ENCODE results near the gene PROK1. TPM values are rescaled to one million over a fixed set of nuclear protein-coding genes. Genes with fewer than 3 reads are reported as not detected.

Gene PROK1
- total RNA-seq, 2 donors from 2014 or later, result 0.20 TPM; not detected in 1

DNA sequence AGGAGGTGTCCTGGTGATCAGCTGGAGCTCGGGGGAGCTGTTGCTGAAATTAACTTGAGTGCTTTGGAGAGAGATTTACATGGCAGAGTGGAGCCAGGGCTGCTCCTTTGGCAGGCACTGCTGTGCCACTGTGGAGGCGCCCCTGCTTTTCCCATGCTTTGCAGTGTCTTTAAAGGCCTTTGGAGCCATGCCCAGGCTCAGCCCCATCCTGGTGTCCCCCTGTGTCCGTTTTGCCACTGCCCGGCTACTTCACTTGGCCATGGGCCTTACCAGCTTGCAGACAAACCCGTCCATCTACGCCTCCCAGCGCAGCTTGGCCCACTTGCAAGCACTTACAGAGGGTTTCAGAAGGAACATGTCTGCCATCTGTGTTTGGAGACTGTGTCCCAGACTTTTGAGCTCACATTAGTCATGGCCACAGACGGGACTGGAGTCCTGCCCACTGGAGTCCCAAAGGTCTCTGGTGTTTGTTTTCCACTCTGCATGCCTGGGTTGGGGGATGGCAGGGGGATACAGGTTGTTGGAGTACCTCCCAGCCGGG, 25.3 kb upstream of the PROK1 start:
- DNase-seq, result no peak
- Mint-ChIP-seq H3K9me3 (peaks cover 7% of the 10 kb centered on the region), H3K27ac (no peak overlapping the region), H3K36me3 (ENCODE audit: low read depth) (no peaks in the 10 kb centered on the region), H3K4me3 (no peak overlapping the region), H3K4me1 (peaks cover 5% of the 10 kb centered on the region), H3K27me3 (ENCODE audit: insufficient read depth) (no peaks in the 10 kb centered on the region)
- Histone ChIP-seq H3K27ac (ENCODE audit: low read depth, low read length) (no peak overlapping the region), H3K9ac (ENCODE audit: extremely low read depth, low read length, poor library complexity, severe bottlenecking) (no peak overlapping the region), H3K9me3 (ENCODE audit: control insufficient read depth, low read length) (peaks cover 11% of the 10 kb centered on the region), H3K27me3 (ENCODE audit: control insufficient read depth, insufficient read depth, low read length, poor library complexity, severe bottlenecking) (no peaks in the 10 kb centered on the region), H3K4me1 (ENCODE audit: control insufficient read depth, insufficient read depth, low read length) (no peaks in the 10 kb centered on the region), H3K36me3 (ENCODE audit: control insufficient read depth, insufficient read depth, low read length) (no peaks in the 10 kb centered on the region), H3K4me3 (ENCODE audit: low read length) (no peak overlapping the region)
- WGBS, 2 experiments (ENCODE audit: insufficient coverage in 1 of 2, insufficient read length in 1 of 2), result 82 to 96% methylated on average over 4 to 9 of the region's 9 CpGs
- TF ChIP-seq, protein P1, sequence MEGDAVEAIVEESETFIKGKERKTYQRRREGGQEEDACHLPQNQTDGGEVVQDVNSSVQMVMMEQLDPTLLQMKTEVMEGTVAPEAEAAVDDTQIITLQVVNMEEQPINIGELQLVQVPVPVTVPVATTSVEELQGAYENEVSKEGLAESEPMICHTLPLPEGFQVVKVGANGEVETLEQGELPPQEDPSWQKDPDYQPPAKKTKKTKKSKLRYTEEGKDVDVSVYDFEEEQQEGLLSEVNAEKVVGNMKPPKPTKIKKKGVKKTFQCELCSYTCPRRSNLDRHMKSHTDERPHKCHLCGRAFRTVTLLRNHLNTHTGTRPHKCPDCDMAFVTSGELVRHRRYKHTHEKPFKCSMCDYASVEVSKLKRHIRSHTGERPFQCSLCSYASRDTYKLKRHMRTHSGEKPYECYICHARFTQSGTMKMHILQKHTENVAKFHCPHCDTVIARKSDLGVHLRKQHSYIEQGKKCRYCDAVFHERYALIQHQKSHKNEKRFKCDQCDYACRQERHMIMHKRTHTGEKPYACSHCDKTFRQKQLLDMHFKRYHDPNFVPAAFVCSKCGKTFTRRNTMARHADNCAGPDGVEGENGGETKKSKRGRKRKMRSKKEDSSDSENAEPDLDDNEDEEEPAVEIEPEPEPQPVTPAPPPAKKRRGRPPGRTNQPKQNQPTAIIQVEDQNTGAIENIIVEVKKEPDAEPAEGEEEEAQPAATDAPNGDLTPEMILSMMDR (conservative IDR thresholded peaks at IDR 0.05), result no peak

DNA sequence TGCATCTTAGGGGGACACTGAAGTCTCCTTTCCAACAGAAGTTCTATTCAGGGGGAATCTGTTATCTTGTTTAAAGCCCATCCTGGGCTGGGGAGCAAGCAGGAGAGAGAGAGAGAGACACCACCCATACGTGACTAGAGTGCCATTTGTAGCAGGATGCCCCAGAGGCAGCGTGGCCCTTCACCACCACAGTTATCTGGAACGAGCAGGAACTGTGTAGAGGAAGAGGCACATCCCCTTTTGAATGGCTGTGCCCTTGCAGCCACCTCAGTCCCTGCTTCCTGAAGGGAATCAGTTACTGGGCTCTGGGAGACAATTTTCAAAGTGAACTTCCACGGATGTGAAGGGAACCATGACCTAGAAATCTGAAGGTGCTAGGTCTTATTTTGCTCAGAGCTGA, 24.1 kb upstream of the PROK1 start:
- no peaks in the 10 kb centered on the region for H3K27me3 Mint-ChIP-seq (ENCODE audit: insufficient read depth)
- no peaks in the 10 kb centered on the region for H3K9me3 Mint-ChIP-seq
- H3K36me3 Mint-ChIP-seq (ENCODE audit: low read depth), result no peaks in the 10 kb centered on the region
- Histone ChIP-seq H3K4me3 (ENCODE audit: low read length) (no peak overlapping the region), H3K36me3 (ENCODE audit: control insufficient read depth, insufficient read depth, low read length) (no peaks in the 10 kb centered on the region), H3K9me3 (ENCODE audit: control insufficient read depth, low read length) (no peaks in the 10 kb centered on the region), H3K27me3 (ENCODE audit: control insufficient read depth, insufficient read depth, low read length, poor library complexity, severe bottlenecking) (no peaks in the 10 kb centered on the region), H3K27ac (ENCODE audit: low read depth, low read length) (no peak overlapping the region), H3K9ac (ENCODE audit: extremely low read depth, low read length, poor library complexity, severe bottlenecking) (no peak overlapping the region), H3K4me1 (ENCODE audit: control insufficient read depth, insufficient read depth, low read length) (no peaks in the 10 kb centered on the region)
- no peak overlapping the region for H3K4me3 Mint-ChIP-seq
- H3K4me1 Mint-ChIP-seq, result peaks cover 7% of the 10 kb centered on the region
- TF ChIP-seq, protein P1 (conservative IDR thresholded peaks at IDR 0.05), result no peak
- no peak overlapping the region for H3K27ac Mint-ChIP-seq
- 77 to 89% methylated on average over 3 to 4 of the region's 4 CpGs for WGBS, 2 experiments (ENCODE audit: insufficient coverage in 1 of 2, insufficient read length in 1 of 2)
- DNase-seq, result no peak

DNA sequence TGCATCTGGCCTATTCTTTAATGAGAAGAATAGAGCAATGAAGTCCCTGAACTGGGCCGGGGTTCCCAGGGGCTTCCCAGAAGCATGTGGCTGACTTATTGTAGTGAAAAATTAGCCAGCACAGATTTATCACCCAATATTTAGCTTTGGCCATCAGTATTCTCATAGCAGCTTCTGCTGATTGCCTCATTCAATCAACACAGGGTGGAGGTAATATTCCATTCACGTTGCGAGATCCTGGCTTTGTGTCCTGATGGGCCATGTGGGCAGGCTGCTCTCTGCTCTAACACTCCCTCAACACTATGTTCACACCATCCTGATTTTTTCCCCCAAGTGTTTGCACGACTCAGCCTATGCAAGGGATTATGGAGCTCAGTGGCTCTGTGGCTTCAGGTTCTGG, 22.0 kb upstream of the PROK1 start:
- WGBS, 2 experiments (ENCODE audit: insufficient coverage in 1 of 2, insufficient read length in 1 of 2), result 87 to 100% methylated on average over 3 to 4 of the region's 4 CpGs
- Mint-ChIP-seq H3K9me3 (no peaks in the 10 kb centered on the region), H3K4me1 (peaks cover 19% of the 10 kb centered on the region), H3K27ac (no peak overlapping the region), H3K4me3 (no peak overlapping the region), H3K27me3 (ENCODE audit: insufficient read depth) (no peaks in the 10 kb centered on the region), H3K36me3 (ENCODE audit: low read depth) (no peaks in the 10 kb centered on the region)
- Histone ChIP-seq H3K27ac (ENCODE audit: low read depth, low read length) (no peak overlapping the region), H3K9me3 (ENCODE audit: control insufficient read depth, low read length) (no peaks in the 10 kb centered on the region), H3K36me3 (ENCODE audit: control insufficient read depth, insufficient read depth, low read length) (no peaks in the 10 kb centered on the region), H3K4me1 (ENCODE audit: control insufficient read depth, insufficient read depth, low read length) (peaks cover under 1% of the 10 kb centered on the region), H3K4me3 (ENCODE audit: low read length) (no peak overlapping the region), H3K27me3 (ENCODE audit: control insufficient read depth, insufficient read depth, low read length, poor library complexity, severe bottlenecking) (no peaks in the 10 kb centered on the region), H3K9ac (ENCODE audit: extremely low read depth, low read length, poor library complexity, severe bottlenecking) (no peak overlapping the region)
- no peak for DNase-seq
- TF ChIP-seq, protein P1 (conservative IDR thresholded peaks at IDR 0.05), result no peak
